Activated CD4-positive, alpha-beta T cell treated with anti-CD3 and anti-CD28 coated beads, Interleukin-2, amount 50 U/mL, for 48 hours (primary cell): ENCODE data around the gene TMEM178B.
A peak's percentile ranks its signal among the peaks of the same experiment; 100 is the strongest.

Experiments used
- DNase-seq, 2 experiments: peaks; one replicate each; pipeline ENCODE4 v3.0.0-alpha.2; 2020

Gene TMEM178B

GRCh38 chr7:141441837-141442627 is 368.2 kb downstream of the TMEM178B start:
- no peak for DNase-seq

- DNase-seq: no peak
These were observed 368.9 kb downstream of the TMEM178B start for GRCh38 chr7:141442781-141443180.

- DNase-seq: no peak
These were observed 371.1 kb downstream of the TMEM178B start for GRCh38 chr7:141444961-141445360.

- no peak for DNase-seq
These were observed 377.4 kb downstream of the TMEM178B start for GRCh38 chr7:141451232-141451631.

- peak in 1 of 2 experiments; percentile 19 for DNase-seq
These were observed 379.0 kb downstream of the TMEM178B start for GRCh38 chr7:141452911-141453310.

- no peak for DNase-seq
These were observed 380.5 kb downstream of the TMEM178B start for GRCh38 chr7:141454338-141454737.

GRCh38 chr7:141455723-141456122 is 381.9 kb downstream of the TMEM178B start:
- DNase-seq: no peak

GRCh38 chr7:141456298-141456697 is 382.4 kb downstream of the TMEM178B start:
- DNase-seq: no peak

GRCh38 chr7:141456711-141457110 is 382.8 kb downstream of the TMEM178B start:
- no peak for DNase-seq

- no peak for DNase-seq
These were observed 387.2 kb downstream of the TMEM178B start for GRCh38 chr7:141460781-141461715.

- no peak for DNase-seq
These were observed 388.1 kb downstream of the TMEM178B start for GRCh38 chr7:141461924-141462323.

GRCh38 chr7:141462958-141463357 is 389.1 kb downstream of the TMEM178B start:
- DNase-seq: no peak

GRCh38 chr7:141463986-141464385 is 390.1 kb downstream of the TMEM178B start:
- no peak for DNase-seq

GRCh38 chr7:141464551-141464950 is 390.7 kb downstream of the TMEM178B start:
- DNase-seq: no peak

GRCh38 chr7:141466151-141466904 is 392.5 kb downstream of the TMEM178B start:
- no peak for DNase-seq

GRCh38 chr7:141468341-141468740 is 394.5 kb downstream of the TMEM178B start:
- DNase-seq: no peak

- no peak for DNase-seq
These were observed 401.8 kb downstream of the TMEM178B start for GRCh38 chr7:141475679-141476078.

- DNase-seq: no peak
These were observed 404.0 kb downstream of the TMEM178B start for GRCh38 chr7:141477865-141478264.

- no peak for DNase-seq
These were observed 405.0 kb downstream of the TMEM178B start for GRCh38 chr7:141478845-141479244.

- DNase-seq: no peak
These were observed 407.1 kb downstream of the TMEM178B start for GRCh38 chr7:141480953-141481352.

GRCh38 chr7:141481971-141482370 is 408.1 kb downstream of the TMEM178B start:
- no peak for DNase-seq

GRCh38 chr7:141483044-141483443 is 409.2 kb downstream of the TMEM178B start:
- DNase-seq: no peak

GRCh38 chr7:141484907-141485306 is 411.0 kb downstream of the TMEM178B start:
- no peak for DNase-seq
